ENCODE measurements around the gene RMND5A.

The RMND5A gene

GRCh38 chr2:86747711-86748639 is 27.9 kb downstream of the RMND5A start:
- Histone ChIP-seq H3K9ac (ENCODE audit: low read depth, low read length) (no peak overlapping the region), H3K36me3 (ENCODE audit: insufficient read depth, low read length) (peaks cover 10% of the 10 kb centered on the region), H3K9me3 (replicated peaks; ENCODE audit: low read length) (no peaks in the 10 kb centered on the region), H3K4me2 (ENCODE audit: low read length) (no peak overlapping the region), H3K27me3 (ENCODE audit: control insufficient read depth, insufficient read depth, low read length) (no peaks in the 10 kb centered on the region), H3K4me1 (ENCODE audit: control insufficient read depth, insufficient read depth, low read length) (peaks cover 7% of the 10 kb centered on the region), H3K4me3 (ENCODE audit: low read length) (no peak overlapping the region)

- Histone ChIP-seq H3K4me2 (ENCODE audit: low read length) (no peak overlapping the region), H3K9ac (ENCODE audit: low read depth, low read length) (no peak overlapping the region), H3K36me3 (ENCODE audit: insufficient read depth, low read length) (peaks cover 9% of the 10 kb centered on the region), H3K4me1 (ENCODE audit: control insufficient read depth, insufficient read depth, low read length) (peaks cover 7% of the 10 kb centered on the region), H3K4me3 (ENCODE audit: low read length) (no peak overlapping the region), H3K27me3 (ENCODE audit: control insufficient read depth, insufficient read depth, low read length) (no peaks in the 10 kb centered on the region), H3K9me3 (replicated peaks; ENCODE audit: low read length) (no peaks in the 10 kb centered on the region)
Measured at GRCh38 chr2:86750240-86750839, 30.2 kb downstream of the RMND5A start.

GRCh38 chr2:86751778-86752177 is 31.7 kb downstream of the RMND5A start:
- Histone ChIP-seq H3K4me1 (ENCODE audit: control insufficient read depth, insufficient read depth, low read length) (peaks cover 7% of the 10 kb centered on the region), H3K4me3 (ENCODE audit: low read length) (no peak overlapping the region), H3K27me3 (ENCODE audit: control insufficient read depth, insufficient read depth, low read length) (no peaks in the 10 kb centered on the region), H3K36me3 (ENCODE audit: insufficient read depth, low read length) (peaks cover 16% of the 10 kb centered on the region), H3K9ac (ENCODE audit: low read depth, low read length) (no peak overlapping the region), H3K4me2 (ENCODE audit: low read length) (no peak overlapping the region), H3K9me3 (replicated peaks; ENCODE audit: low read length) (no peaks in the 10 kb centered on the region)

- Histone ChIP-seq H3K9me3 (replicated peaks; ENCODE audit: low read length) (no peaks in the 10 kb centered on the region), H3K4me3 (ENCODE audit: low read length) (no peak overlapping the region), H3K4me1 (ENCODE audit: control insufficient read depth, insufficient read depth, low read length) (peaks cover 4% of the 10 kb centered on the region), H3K36me3 (ENCODE audit: insufficient read depth, low read length) (peaks cover 16% of the 10 kb centered on the region), H3K4me2 (ENCODE audit: low read length) (no peak overlapping the region), H3K27me3 (ENCODE audit: control insufficient read depth, insufficient read depth, low read length) (no peaks in the 10 kb centered on the region), H3K9ac (ENCODE audit: low read depth, low read length) (no peak overlapping the region)
Measured at GRCh38 chr2:86752934-86753333, 32.8 kb downstream of the RMND5A start.

- Histone ChIP-seq H3K27me3 (ENCODE audit: control insufficient read depth, insufficient read depth, low read length) (no peaks in the 10 kb centered on the region), H3K4me1 (ENCODE audit: control insufficient read depth, insufficient read depth, low read length) (no peaks in the 10 kb centered on the region), H3K9ac (ENCODE audit: low read depth, low read length) (no peak overlapping the region), H3K9me3 (replicated peaks; ENCODE audit: low read length) (no peaks in the 10 kb centered on the region), H3K4me2 (ENCODE audit: low read length) (no peak overlapping the region), H3K36me3 (ENCODE audit: insufficient read depth, low read length) (peaks cover 16% of the 10 kb centered on the region), H3K4me3 (ENCODE audit: low read length) (no peak overlapping the region)
Measured at GRCh38 chr2:86753606-86754005, 33.5 kb downstream of the RMND5A start.

- H3K4me3 ChIP-seq (ENCODE audit: low read length) = no peak overlapping the region
- H3K4me2 ChIP-seq (ENCODE audit: low read length) = no peak overlapping the region
- H3K27me3 ChIP-seq (ENCODE audit: control insufficient read depth, insufficient read depth, low read length) = no peaks in the 10 kb centered on the region
- no peaks in the 10 kb centered on the region for H3K4me1 ChIP-seq (ENCODE audit: control insufficient read depth, insufficient read depth, low read length)
- H3K9ac ChIP-seq (ENCODE audit: low read depth, low read length) = no peak overlapping the region
- H3K36me3 ChIP-seq (ENCODE audit: insufficient read depth, low read length) = peaks cover 8% of the 10 kb centered on the region
- no peaks in the 10 kb centered on the region for H3K9me3 ChIP-seq (replicated peaks; ENCODE audit: low read length)
Measured at GRCh38 chr2:86758405-86758804, 38.3 kb downstream of the RMND5A start.

- Histone ChIP-seq H3K4me2 (ENCODE audit: low read length) (no peak overlapping the region), H3K27me3 (ENCODE audit: control insufficient read depth, insufficient read depth, low read length) (no peaks in the 10 kb centered on the region), H3K9ac (ENCODE audit: low read depth, low read length) (no peak overlapping the region), H3K9me3 (replicated peaks; ENCODE audit: low read length) (no peaks in the 10 kb centered on the region), H3K4me3 (ENCODE audit: low read length) (no peak overlapping the region), H3K36me3 (ENCODE audit: insufficient read depth, low read length) (peaks cover 8% of the 10 kb centered on the region), H3K4me1 (ENCODE audit: control insufficient read depth, insufficient read depth, low read length) (no peaks in the 10 kb centered on the region)
Measured at GRCh38 chr2:86760371-86760770, 40.3 kb downstream of the RMND5A start.

GRCh38 chr2:86764661-86765309 is 44.7 kb downstream of the RMND5A start:
- no peaks in the 10 kb centered on the region for H3K27me3 ChIP-seq (ENCODE audit: control insufficient read depth, insufficient read depth, low read length)
- peaks cover 11% of the 10 kb centered on the region for H3K36me3 ChIP-seq (ENCODE audit: insufficient read depth, low read length)
- H3K9me3 ChIP-seq (replicated peaks; ENCODE audit: low read length) = no peaks in the 10 kb centered on the region
- no peaks in the 10 kb centered on the region for H3K4me1 ChIP-seq (ENCODE audit: control insufficient read depth, insufficient read depth, low read length)
- H3K4me2 ChIP-seq (ENCODE audit: low read length) = no peak overlapping the region
- H3K4me3 ChIP-seq (ENCODE audit: low read length) = no peak overlapping the region
- H3K9ac ChIP-seq (ENCODE audit: low read depth, low read length) = no peak overlapping the region

GRCh38 chr2:86765310-86765695 is 45.2 kb downstream of the RMND5A start:
- no peaks in the 10 kb centered on the region for H3K4me1 ChIP-seq (ENCODE audit: control insufficient read depth, insufficient read depth, low read length)
- H3K4me3 ChIP-seq (ENCODE audit: low read length) = no peak overlapping the region
- H3K27me3 ChIP-seq (ENCODE audit: control insufficient read depth, insufficient read depth, low read length) = no peaks in the 10 kb centered on the region
- peaks cover 15% of the 10 kb centered on the region for H3K36me3 ChIP-seq (ENCODE audit: insufficient read depth, low read length)
- H3K4me2 ChIP-seq (ENCODE audit: low read length) = no peak overlapping the region
- no peak overlapping the region for H3K9ac ChIP-seq (ENCODE audit: low read depth, low read length)
- H3K9me3 ChIP-seq (replicated peaks; ENCODE audit: low read length) = no peaks in the 10 kb centered on the region

- H3K36me3 ChIP-seq (ENCODE audit: insufficient read depth, low read length) = peaks cover 22% of the 10 kb centered on the region
- H3K4me1 ChIP-seq (ENCODE audit: control insufficient read depth, insufficient read depth, low read length) = no peaks in the 10 kb centered on the region
- no peak overlapping the region for H3K4me3 ChIP-seq (ENCODE audit: low read length)
- H3K9ac ChIP-seq (ENCODE audit: low read depth, low read length) = no peak overlapping the region
- no peaks in the 10 kb centered on the region for H3K9me3 ChIP-seq (replicated peaks; ENCODE audit: low read length)
- H3K27me3 ChIP-seq (ENCODE audit: control insufficient read depth, insufficient read depth, low read length) = no peaks in the 10 kb centered on the region
- no peak overlapping the region for H3K4me2 ChIP-seq (ENCODE audit: low read length)
Measured at GRCh38 chr2:86768189-86768949, 48.3 kb downstream of the RMND5A start.

- H3K4me1 ChIP-seq (ENCODE audit: control insufficient read depth, insufficient read depth, low read length) = no peaks in the 10 kb centered on the region
- no peak overlapping the region for H3K4me3 ChIP-seq (ENCODE audit: low read length)
- peaks cover 32% of the 10 kb centered on the region for H3K36me3 ChIP-seq (ENCODE audit: insufficient read depth, low read length)
- no peak overlapping the region for H3K4me2 ChIP-seq (ENCODE audit: low read length)
- no peak overlapping the region for H3K9ac ChIP-seq (ENCODE audit: low read depth, low read length)
- no peaks in the 10 kb centered on the region for H3K9me3 ChIP-seq (replicated peaks; ENCODE audit: low read length)
- no peaks in the 10 kb centered on the region for H3K27me3 ChIP-seq (ENCODE audit: control insufficient read depth, insufficient read depth, low read length)
Measured at GRCh38 chr2:86769838-86770237, 49.7 kb downstream of the RMND5A start.

Measured in skeletal muscle satellite cell (primary cell).